ENCODE measurements around the gene TGFA.

Gene TGFA

DNA sequence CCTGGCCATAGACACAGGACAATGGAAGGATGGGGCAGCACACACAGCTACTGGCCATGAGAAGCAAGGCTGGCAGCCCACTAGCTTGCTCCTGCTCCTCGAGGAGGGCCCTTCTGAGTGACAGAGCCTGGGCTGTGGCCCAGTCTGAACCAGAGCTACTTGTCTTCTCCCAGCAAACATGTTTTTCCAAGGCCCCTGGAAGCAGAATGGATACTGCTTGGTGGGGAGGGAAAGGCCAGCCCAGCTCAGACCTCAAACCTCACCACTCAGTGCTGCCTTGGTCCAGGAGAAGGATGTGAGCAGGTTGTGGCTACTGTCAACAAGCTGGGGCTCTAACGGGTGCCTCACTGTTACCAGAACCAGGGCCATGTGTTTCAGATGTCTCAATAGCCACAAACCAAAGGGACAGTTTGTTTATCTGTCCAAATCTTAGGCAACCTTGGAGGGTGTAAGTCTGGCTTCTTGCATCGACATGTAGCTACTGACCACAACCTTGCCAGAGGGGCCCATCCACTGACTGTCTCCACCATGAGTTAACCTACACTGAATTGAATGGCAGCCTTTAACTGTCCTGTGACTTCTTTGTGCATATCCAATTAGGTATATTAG is 98.6 kb downstream of the TGFA start:
- Histone ChIP-seq H2BK120ac (ENCODE audit: low read depth, low read length) (no peak overlapping the region), H2AFZ (ENCODE audit: low read length) (no peak overlapping the region)

DNA sequence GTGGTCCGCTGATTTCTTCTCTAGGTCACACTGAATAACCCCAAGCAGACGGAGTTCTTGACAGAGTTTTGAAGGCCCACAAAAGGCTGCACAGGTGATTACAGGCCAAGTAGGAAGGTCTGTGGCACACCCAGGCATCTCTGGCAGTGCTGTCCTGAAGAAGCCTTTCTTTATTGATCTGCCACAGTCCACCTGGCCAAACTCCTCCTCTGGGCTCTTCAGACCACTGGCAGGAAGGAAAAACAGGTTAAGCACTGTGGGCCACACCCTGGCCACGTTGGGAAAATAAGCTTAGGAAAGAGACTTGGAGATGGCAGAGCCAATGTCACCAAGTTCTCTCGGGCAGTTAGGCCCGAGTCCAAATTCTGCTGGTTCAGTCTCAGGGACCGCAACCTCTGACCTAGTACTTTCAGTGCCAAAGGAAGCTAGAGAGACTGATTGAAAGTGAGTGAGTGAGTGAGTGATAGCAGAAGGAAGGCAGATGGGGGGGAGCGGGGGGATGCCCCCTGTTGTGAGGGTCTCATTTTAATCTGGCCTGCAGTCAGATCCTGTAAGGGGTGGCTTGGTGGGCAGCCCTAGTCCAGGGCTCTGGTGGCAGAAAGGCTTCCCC is 102.9 kb downstream of the TGFA start:
- Histone ChIP-seq H3K4me2 (ENCODE audit: insufficient read depth, low read length, poor library complexity, severe bottlenecking) (no peak overlapping the region), H3K9me3 (replicated peaks in 1 of 2; ENCODE audit: control insufficient read depth in 2 of 2, insufficient read depth in 1 of 2, low read depth in 1 of 2, low read length in 2 of 2) (no peaks in the 10 kb centered on the region)
- no peak for DNase-seq (ENCODE audit: low spot score)

More for the DNA sequence above, 98.6 kb downstream of the TGFA start:
- no peaks in the 10 kb centered on the region for H3K79me1 ChIP-seq (ENCODE audit: low read depth, low read length)
- H2BK5ac ChIP-seq (ENCODE audit: low read length), result no peak overlapping the region
- H3K4me1 ChIP-seq (ENCODE audit: control insufficient read depth in 2 of 2, insufficient read depth in 1 of 2, low read depth in 1 of 2, low read length in 2 of 2), result peaks cover 0 to 5% of the 10 kb centered on the region in 2 donors
- no peak overlapping the region for H3K23ac ChIP-seq (ENCODE audit: low read depth, low read length, poor library complexity)
- H3K9me3 ChIP-seq (replicated peaks in 1 of 2; ENCODE audit: control insufficient read depth in 2 of 2, insufficient read depth in 1 of 2, low read depth in 1 of 2, low read length in 2 of 2), result no peaks in the 10 kb centered on the region
- WGBS, 2 donors (ENCODE audit: extremely low coverage in 2 of 2, insufficient read length in 2 of 2, insufficient replicate concordance in 1 of 2), result no CpG with 5 or more reads among the region's 3 CpGs
- DNase-seq (ENCODE audit: low spot score), result no peak
- H3K4ac ChIP-seq (ENCODE audit: low read length), result no peak overlapping the region
- H3K27me3 ChIP-seq (ENCODE audit: control insufficient read depth in 3 of 3, insufficient read depth in 3 of 3, low read depth in 1 of 3, low read length in 3 of 3), result peaks cover 0 to 7% (median 0%) of the 10 kb centered on the region in 3 experiments
- H3K4me2 ChIP-seq (ENCODE audit: insufficient read depth, low read length, poor library complexity, severe bottlenecking), result no peak overlapping the region
- H3K14ac ChIP-seq (ENCODE audit: low read length), result no peak overlapping the region
- H3K4me3 ChIP-seq (ENCODE audit: low read length in 2 of 2), result no peak overlapping the region
- H4K8ac ChIP-seq (ENCODE audit: low read depth, low read length), result no peak overlapping the region
- H2AK5ac ChIP-seq (ENCODE audit: low read depth, low read length), result peak overlapping the region; percentile 22
- no peak overlapping the region for H3K18ac ChIP-seq (ENCODE audit: low read length)
- H3K27ac ChIP-seq (replicated peaks; ENCODE audit: low read length), result no peak overlapping the region
- H4K91ac ChIP-seq (ENCODE audit: low read depth, low read length, poor library complexity), result no peak overlapping the region
- no peak overlapping the region for H2BK15ac ChIP-seq (ENCODE audit: low read length)
- H3K9ac ChIP-seq (ENCODE audit: low read depth, low read length, poor library complexity), result no peak overlapping the region
- no peak overlapping the region for H2BK12ac ChIP-seq (ENCODE audit: low read length)
- H3K36me3 ChIP-seq (replicated peaks in 1 of 2; ENCODE audit: control insufficient read depth in 2 of 2, insufficient read depth in 2 of 2, low read length in 2 of 2), result no peaks in the 10 kb centered on the region

DNA sequence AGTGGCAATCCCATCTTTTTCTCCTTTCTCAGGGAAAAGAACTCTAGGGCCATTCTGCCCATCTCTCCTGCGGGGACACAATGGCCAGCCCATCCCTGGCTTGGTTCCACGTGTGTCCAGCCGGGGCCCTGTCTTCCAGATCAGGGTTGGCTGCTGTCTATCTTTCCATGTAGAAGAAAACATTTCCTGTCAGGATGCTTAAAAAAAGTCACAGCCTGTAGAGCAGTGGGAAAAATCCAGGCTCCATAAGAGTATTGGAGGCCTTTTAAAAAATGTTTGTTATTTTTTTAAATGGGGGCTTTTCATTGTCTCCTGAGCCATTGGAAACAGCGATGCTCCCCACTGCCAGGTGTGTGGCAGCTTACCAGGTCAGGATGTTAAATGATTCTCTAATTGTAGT is 105.6 kb downstream of the TGFA start:
- H3K4me3 ChIP-seq (ENCODE audit: low read length in 2 of 2), result peak overlapping the region in 1 of 2 donors; percentile 15
- no peak overlapping the region for H3K14ac ChIP-seq (ENCODE audit: low read length)
- no peak overlapping the region for H2BK120ac ChIP-seq (ENCODE audit: low read depth, low read length)
- H3K18ac ChIP-seq (ENCODE audit: low read length), result no peak overlapping the region
- H2BK12ac ChIP-seq (ENCODE audit: low read length), result no peak overlapping the region
- WGBS, 2 donors (ENCODE audit: extremely low coverage in 2 of 2, insufficient read length in 2 of 2, insufficient replicate concordance in 1 of 2), result no CpG with 5 or more reads among the region's 4 CpGs
- H3K79me1 ChIP-seq (ENCODE audit: low read depth, low read length), result no peaks in the 10 kb centered on the region
- H3K23ac ChIP-seq (ENCODE audit: low read depth, low read length, poor library complexity), result no peak overlapping the region
- no peak overlapping the region for H2AK5ac ChIP-seq (ENCODE audit: low read depth, low read length)
- no peak overlapping the region for H3K9ac ChIP-seq (ENCODE audit: low read depth, low read length, poor library complexity)
- no peak overlapping the region for H2BK5ac ChIP-seq (ENCODE audit: low read length)
- H4K91ac ChIP-seq (ENCODE audit: low read depth, low read length, poor library complexity), result no peak overlapping the region
- H3K27ac ChIP-seq (replicated peaks; ENCODE audit: low read length), result no peak overlapping the region
- no peaks in the 10 kb centered on the region for H3K4me1 ChIP-seq (ENCODE audit: control insufficient read depth in 2 of 2, insufficient read depth in 1 of 2, low read depth in 1 of 2, low read length in 2 of 2)
- no peak for DNase-seq (ENCODE audit: low spot score)
- H4K8ac ChIP-seq (ENCODE audit: low read depth, low read length), result no peak overlapping the region
- H3K36me3 ChIP-seq (replicated peaks in 1 of 2; ENCODE audit: control insufficient read depth in 2 of 2, insufficient read depth in 2 of 2, low read length in 2 of 2), result no peaks in the 10 kb centered on the region
- no peak overlapping the region for H3K4me2 ChIP-seq (ENCODE audit: insufficient read depth, low read length, poor library complexity, severe bottlenecking)
- H2AFZ ChIP-seq (ENCODE audit: low read length), result no peak overlapping the region
- peaks cover 0 to 16% (median 0%) of the 10 kb centered on the region in 3 experiments for H3K27me3 ChIP-seq (ENCODE audit: control insufficient read depth in 3 of 3, insufficient read depth in 3 of 3, low read depth in 1 of 3, low read length in 3 of 3)
- H3K9me3 ChIP-seq (replicated peaks in 1 of 2; ENCODE audit: control insufficient read depth in 2 of 2, insufficient read depth in 1 of 2, low read depth in 1 of 2, low read length in 2 of 2), result no peaks in the 10 kb centered on the region
- H3K4ac ChIP-seq (ENCODE audit: low read length), result no peak overlapping the region
- no peak overlapping the region for H2BK15ac ChIP-seq (ENCODE audit: low read length)

More for the DNA sequence above, 102.9 kb downstream of the TGFA start:
- no peak overlapping the region for H2BK5ac ChIP-seq (ENCODE audit: low read length)
- H3K36me3 ChIP-seq (replicated peaks in 1 of 2; ENCODE audit: control insufficient read depth in 2 of 2, insufficient read depth in 2 of 2, low read length in 2 of 2), result no peaks in the 10 kb centered on the region
- H3K4me1 ChIP-seq (ENCODE audit: control insufficient read depth in 2 of 2, insufficient read depth in 1 of 2, low read depth in 1 of 2, low read length in 2 of 2), result no peaks in the 10 kb centered on the region
- no peak overlapping the region for H3K4me3 ChIP-seq (ENCODE audit: low read length in 2 of 2)
- H4K8ac ChIP-seq (ENCODE audit: low read depth, low read length), result no peak overlapping the region
- peaks cover 0 to 16% (median 0%) of the 10 kb centered on the region in 3 experiments for H3K27me3 ChIP-seq (ENCODE audit: control insufficient read depth in 3 of 3, insufficient read depth in 3 of 3, low read depth in 1 of 3, low read length in 3 of 3)
- H3K27ac ChIP-seq (replicated peaks; ENCODE audit: low read length), result no peak overlapping the region
- H2BK15ac ChIP-seq (ENCODE audit: low read length), result no peak overlapping the region
- no peak overlapping the region for H3K23ac ChIP-seq (ENCODE audit: low read depth, low read length, poor library complexity)
- H3K14ac ChIP-seq (ENCODE audit: low read length), result no peak overlapping the region
- WGBS, 2 donors (ENCODE audit: extremely low coverage in 2 of 2, insufficient read length in 2 of 2, insufficient replicate concordance in 1 of 2), result no CpG with 5 or more reads among the region's 7 CpGs
- H3K18ac ChIP-seq (ENCODE audit: low read length), result no peak overlapping the region
- no peak overlapping the region for H2AFZ ChIP-seq (ENCODE audit: low read length)
- no peak overlapping the region for H2BK12ac ChIP-seq (ENCODE audit: low read length)
- H4K91ac ChIP-seq (ENCODE audit: low read depth, low read length, poor library complexity), result no peak overlapping the region
- no peak overlapping the region for H3K4ac ChIP-seq (ENCODE audit: low read length)
- no peaks in the 10 kb centered on the region for H3K79me1 ChIP-seq (ENCODE audit: low read depth, low read length)
- H2BK120ac ChIP-seq (ENCODE audit: low read depth, low read length), result no peak overlapping the region
- H2AK5ac ChIP-seq (ENCODE audit: low read depth, low read length), result no peak overlapping the region
- H3K9ac ChIP-seq (ENCODE audit: low read depth, low read length, poor library complexity), result no peak overlapping the region

GRCh38 chr2:70443726-70444125 is 109.9 kb downstream of the TGFA start:
- Histone ChIP-seq H2BK12ac (ENCODE audit: low read length) (no peak overlapping the region), H2BK15ac (ENCODE audit: low read length) (no peak overlapping the region), H2AFZ (ENCODE audit: low read length) (no peak overlapping the region), H4K91ac (ENCODE audit: low read depth, low read length, poor library complexity) (no peak overlapping the region), H2AK5ac (ENCODE audit: low read depth, low read length) (no peak overlapping the region), H4K8ac (ENCODE audit: low read depth, low read length) (no peak overlapping the region), H3K4me1 (ENCODE audit: control insufficient read depth in 2 of 2, insufficient read depth in 1 of 2, low read depth in 1 of 2, low read length in 2 of 2) (no peaks in the 10 kb centered on the region), H2BK5ac (ENCODE audit: low read length) (no peak overlapping the region), H3K27ac (replicated peaks; ENCODE audit: low read length) (no peak overlapping the region), H3K4me3 (ENCODE audit: low read length in 2 of 2) (no peak overlapping the region), H3K79me1 (ENCODE audit: low read depth, low read length) (no peaks in the 10 kb centered on the region), H3K4me2 (ENCODE audit: insufficient read depth, low read length, poor library complexity, severe bottlenecking) (no peak overlapping the region), H3K36me3 (replicated peaks in 1 of 2; ENCODE audit: control insufficient read depth in 2 of 2, insufficient read depth in 2 of 2, low read length in 2 of 2) (no peaks in the 10 kb centered on the region), H2BK120ac (ENCODE audit: low read depth, low read length) (no peak overlapping the region), H3K27me3 (ENCODE audit: control insufficient read depth in 3 of 3, insufficient read depth in 3 of 3, low read depth in 1 of 3, low read length in 3 of 3) (peaks cover 0 to 10% (median 0%) of the 10 kb centered on the region in 3 experiments), H3K14ac (ENCODE audit: low read length) (no peak overlapping the region), H3K18ac (ENCODE audit: low read length) (no peak overlapping the region), H3K23ac (ENCODE audit: low read depth, low read length, poor library complexity) (no peak overlapping the region), H3K4ac (ENCODE audit: low read length) (no peak overlapping the region), H3K9ac (ENCODE audit: low read depth, low read length, poor library complexity) (no peak overlapping the region), H3K9me3 (replicated peaks in 1 of 2; ENCODE audit: control insufficient read depth in 2 of 2, insufficient read depth in 1 of 2, low read depth in 1 of 2, low read length in 2 of 2) (no peaks in the 10 kb centered on the region)
- no peak for DNase-seq (ENCODE audit: low spot score)
- WGBS, 2 donors (ENCODE audit: extremely low coverage in 2 of 2, insufficient read length in 2 of 2, insufficient replicate concordance in 1 of 2), result no CpG with 5 or more reads among the region's 1 CpG
